ENCODE data around the gene SNRNP35.
"Not testable (repeated sequence)": the region's sequence is repeated elsewhere in the genome, so short reads cannot be mapped to it uniquely, and the experiment has no call there.

The SNRNP35 gene

GRCh38 chr12:123427036-123427769 lies 30.7 kb upstream of the SNRNP35 start:
- TF ChIP-seq CTCF (conservative IDR thresholded peaks at IDR 0.05; ENCODE audit: low read depth, low read length): no peak
- no peak overlapping the region for H2AFZ ChIP-seq (ENCODE audit: low read depth)
- peak overlapping the region; percentile 45 for H3K27ac ChIP-seq
- no peaks in the 10 kb centered on the region for H3K27me3 ChIP-seq (ENCODE audit: insufficient read depth, low read depth)
- no peak overlapping the region for H3K4me3 ChIP-seq (IDR thresholded peaks at IDR 0.05; ENCODE audit: insufficient read depth, low read depth, low read length)
- peak overlapping the region; percentile 29; the same call in 1 of the 2 replicates for H3K4me2 ChIP-seq
- no peaks in the 10 kb centered on the region for H4K20me1 ChIP-seq (ENCODE audit: insufficient read depth)
- H3K9ac ChIP-seq: no peak overlapping the region
- H3K79me2 ChIP-seq (ENCODE audit: insufficient read depth, low read depth): no peaks in the 10 kb centered on the region
- no peaks in the 10 kb centered on the region for H3K36me3 ChIP-seq (ENCODE audit: insufficient read depth)
- peaks cover 24% of the 10 kb centered on the region for H3K4me1 ChIP-seq (ENCODE audit: low read depth, poor library complexity, severe bottlenecking)

GRCh38 chr12:123428591-123428990 lies 29.3 kb upstream of the SNRNP35 start:
- no peak overlapping the region for H3K27ac ChIP-seq
- H4K20me1 ChIP-seq (ENCODE audit: insufficient read depth): no peaks in the 10 kb centered on the region

GRCh38 chr12:123429101-123429500 lies 28.8 kb upstream of the SNRNP35 start:
- H3K36me3 ChIP-seq (ENCODE audit: insufficient read depth); H3K4me3 ChIP-seq (IDR thresholded peaks at IDR 0.05; ENCODE audit: insufficient read depth, low read depth, low read length); H3K27ac ChIP-seq; H3K4me2 ChIP-seq; H4K20me1 ChIP-seq (ENCODE audit: insufficient read depth); H2AFZ ChIP-seq (ENCODE audit: low read depth); H3K27me3 ChIP-seq (ENCODE audit: insufficient read depth, low read depth); H3K9ac ChIP-seq; H3K79me2 ChIP-seq (ENCODE audit: insufficient read depth, low read depth): not testable (repeated sequence)
- peaks cover 24% of the 10 kb centered on the region for H3K4me1 ChIP-seq (ENCODE audit: low read depth, poor library complexity, severe bottlenecking)

More at GRCh38 chr12:123428591-123428990, 29.3 kb upstream of the SNRNP35 start:
- H3K9ac ChIP-seq: no peak overlapping the region
- H3K79me2 ChIP-seq (ENCODE audit: insufficient read depth, low read depth): no peaks in the 10 kb centered on the region
- H2AFZ ChIP-seq (ENCODE audit: low read depth): no peak overlapping the region
- H3K36me3 ChIP-seq (ENCODE audit: insufficient read depth): no peaks in the 10 kb centered on the region
- no peak for TF ChIP-seq CTCF (conservative IDR thresholded peaks at IDR 0.05; ENCODE audit: low read depth, low read length)
- peak overlapping the region; percentile 29; the same call in 1 of the 2 replicates for H3K4me2 ChIP-seq
- H3K4me3 ChIP-seq (IDR thresholded peaks at IDR 0.05; ENCODE audit: insufficient read depth, low read depth, low read length): no peak overlapping the region
- no peaks in the 10 kb centered on the region for H3K27me3 ChIP-seq (ENCODE audit: insufficient read depth, low read depth)
- peaks cover 24% of the 10 kb centered on the region for H3K4me1 ChIP-seq (ENCODE audit: low read depth, poor library complexity, severe bottlenecking)

GRCh38 chr12:123431951-123432817 lies 25.8 kb upstream of the SNRNP35 start:
- H3K4me2 ChIP-seq: not testable (repeated sequence)

GRCh38 chr12:123433615-123434014 lies 24.3 kb upstream of the SNRNP35 start:
- no peaks in the 10 kb centered on the region for H4K20me1 ChIP-seq (ENCODE audit: insufficient read depth)
- no peaks in the 10 kb centered on the region for H3K27me3 ChIP-seq (ENCODE audit: insufficient read depth, low read depth)
- H2AFZ ChIP-seq (ENCODE audit: low read depth): no peak overlapping the region
- no peaks in the 10 kb centered on the region for H3K36me3 ChIP-seq (ENCODE audit: insufficient read depth)
- no peak overlapping the region for H3K4me3 ChIP-seq (IDR thresholded peaks at IDR 0.05; ENCODE audit: insufficient read depth, low read depth, low read length)
- H3K79me2 ChIP-seq (ENCODE audit: insufficient read depth, low read depth): no peaks in the 10 kb centered on the region
- peaks cover 1% of the 10 kb centered on the region for H3K4me1 ChIP-seq (ENCODE audit: low read depth, poor library complexity, severe bottlenecking)
- H3K27ac ChIP-seq: no peak overlapping the region
- no peak for TF ChIP-seq CTCF (conservative IDR thresholded peaks at IDR 0.05; ENCODE audit: low read depth, low read length)
- H3K4me2 ChIP-seq: no peak overlapping the region
- no peak overlapping the region for H3K9ac ChIP-seq

More at GRCh38 chr12:123431951-123432817, 25.8 kb upstream of the SNRNP35 start:
- H4K20me1 ChIP-seq (ENCODE audit: insufficient read depth); H3K79me2 ChIP-seq (ENCODE audit: insufficient read depth, low read depth); H3K27ac ChIP-seq; H2AFZ ChIP-seq (ENCODE audit: low read depth); H3K4me3 ChIP-seq (IDR thresholded peaks at IDR 0.05; ENCODE audit: insufficient read depth, low read depth, low read length); H3K27me3 ChIP-seq (ENCODE audit: insufficient read depth, low read depth); H3K36me3 ChIP-seq (ENCODE audit: insufficient read depth); H3K9ac ChIP-seq: not testable (repeated sequence)
- peaks cover 16% of the 10 kb centered on the region for H3K4me1 ChIP-seq (ENCODE audit: low read depth, poor library complexity, severe bottlenecking)
